Pons (tissue), 1 donor: ENCODE measurements around the gene ACAN.
A peak's percentile ranks its signal among the peaks of the same experiment; 100 is the strongest.

ENCODE experiments used
- DNase-seq: peaks from one replicate; pipeline ENCODE4 v3.0.0-alpha.2; 2016; ENCODE audit warnings: low spot score

Gene ACAN

GRCh38 chr15:88802250-88802990 is 816 bp upstream of the ACAN start:
- DNase-seq = no peak

DNA sequence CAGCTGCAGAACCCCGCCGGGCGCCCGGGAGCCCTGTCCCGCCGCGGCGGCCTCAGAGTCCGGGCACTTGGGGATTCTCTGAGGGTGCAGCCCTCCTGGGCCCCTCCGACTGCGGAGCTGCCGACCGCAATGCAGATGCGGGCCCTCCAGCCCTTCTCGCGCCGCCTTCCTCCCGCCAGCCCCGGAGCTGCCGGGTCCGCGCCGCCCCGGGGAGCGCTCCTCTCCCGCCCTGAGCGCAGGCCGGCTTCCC is 320 bp upstream of the ACAN start:
- DNase-seq = no peak

- no peak for DNase-seq
Measured at GRCh38 chr15:88803920-88804247, 648 bp downstream of the ACAN start.

- no peak for DNase-seq
Measured at GRCh38 chr15:88804257-88804656, 1.0 kb downstream of the ACAN start.

- DNase-seq = no peak
Measured at GRCh38 chr15:88805031-88805780, 2.0 kb downstream of the ACAN start.

DNA sequence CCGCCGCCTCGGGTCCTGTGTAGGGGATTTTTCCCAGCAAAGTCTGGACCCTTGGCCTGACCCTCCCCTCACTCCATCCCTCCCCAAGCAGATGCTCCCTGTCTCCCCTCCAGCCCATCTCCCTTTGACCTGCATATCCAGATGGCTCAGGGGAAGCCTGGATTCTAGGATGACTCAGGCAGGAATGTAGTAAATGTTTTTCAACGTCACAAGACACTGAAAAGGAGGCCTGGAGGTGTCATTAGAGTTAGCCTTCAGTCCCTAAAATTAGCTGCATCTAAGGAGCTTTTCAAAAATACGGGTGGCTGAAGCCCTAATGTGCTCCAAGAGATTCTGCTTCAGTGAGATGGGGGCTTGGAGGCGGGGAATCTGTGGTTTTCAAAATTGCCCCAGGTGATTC is 7.2 kb downstream of the ACAN start:
- DNase-seq = no peak

DNA sequence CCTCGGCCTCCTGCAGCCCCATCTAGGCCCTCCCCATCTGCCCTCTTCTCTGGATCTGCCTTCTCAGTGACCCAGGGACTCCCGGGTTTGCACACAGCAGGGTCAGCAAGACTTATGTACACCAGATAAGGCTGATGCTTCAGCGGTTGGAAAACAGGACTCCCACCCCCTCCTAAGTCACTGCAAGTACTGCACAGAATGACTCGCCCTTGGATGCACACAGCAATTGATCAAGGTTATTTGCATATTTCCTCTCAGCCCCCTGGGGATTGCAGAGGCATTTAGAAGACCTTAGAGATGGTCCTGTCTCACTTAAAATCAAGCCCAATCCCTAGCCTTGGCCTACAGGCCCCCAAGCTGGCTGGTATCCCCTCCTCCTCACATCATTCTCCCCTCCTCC is 8.9 kb downstream of the ACAN start:
- DNase-seq = no peak

DNA sequence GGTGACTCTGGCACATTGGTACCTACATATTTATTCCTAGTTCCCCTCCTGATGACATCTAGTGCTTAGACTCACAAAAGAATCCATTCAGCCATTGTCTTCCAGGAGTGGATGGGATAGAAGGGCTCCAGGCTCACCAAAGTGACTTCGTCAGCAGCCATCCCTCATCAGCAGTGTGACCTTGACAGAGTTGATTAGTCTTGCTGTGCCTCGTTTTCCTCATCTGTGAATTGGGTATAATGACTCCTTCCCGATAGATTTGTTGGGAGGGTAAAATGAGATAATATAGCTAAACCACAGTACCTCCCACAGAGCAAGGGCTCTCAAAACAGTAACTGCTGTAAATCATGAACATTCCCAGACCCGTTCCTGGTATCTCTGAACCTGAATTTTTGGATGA is 10.7 kb downstream of the ACAN start:
- DNase-seq = no peak

DNA sequence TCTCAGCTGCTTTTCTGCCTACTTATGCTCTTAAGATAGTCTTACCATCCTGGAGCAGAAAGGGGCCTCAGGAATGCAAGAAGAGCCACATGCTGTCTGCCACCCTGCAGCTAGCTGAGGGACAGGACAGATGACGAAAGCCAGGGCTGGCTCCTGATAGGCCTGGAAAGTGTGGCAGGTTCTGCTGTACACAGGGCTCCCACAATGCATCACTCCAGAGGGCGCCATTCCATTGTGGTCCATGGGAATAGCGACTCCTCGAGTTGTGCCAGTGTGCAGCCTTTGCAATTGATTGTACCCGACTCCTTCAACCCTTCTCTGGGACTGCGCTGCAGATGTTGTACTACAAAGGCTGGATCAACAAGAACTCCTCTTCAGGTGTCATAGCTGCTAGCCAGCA is 11.2 kb downstream of the ACAN start:
- DNase-seq = no peak

- no peak for DNase-seq
Measured at GRCh38 chr15:88818920-88819319, 15.7 kb downstream of the ACAN start.

GRCh38 chr15:88821993-88822392 is 18.8 kb downstream of the ACAN start:
- DNase-seq = no peak

GRCh38 chr15:88828791-88829190 is 25.6 kb downstream of the ACAN start:
- no peak for DNase-seq

- DNase-seq = no peak
Measured at GRCh38 chr15:88830016-88830415, 26.8 kb downstream of the ACAN start.

DNA sequence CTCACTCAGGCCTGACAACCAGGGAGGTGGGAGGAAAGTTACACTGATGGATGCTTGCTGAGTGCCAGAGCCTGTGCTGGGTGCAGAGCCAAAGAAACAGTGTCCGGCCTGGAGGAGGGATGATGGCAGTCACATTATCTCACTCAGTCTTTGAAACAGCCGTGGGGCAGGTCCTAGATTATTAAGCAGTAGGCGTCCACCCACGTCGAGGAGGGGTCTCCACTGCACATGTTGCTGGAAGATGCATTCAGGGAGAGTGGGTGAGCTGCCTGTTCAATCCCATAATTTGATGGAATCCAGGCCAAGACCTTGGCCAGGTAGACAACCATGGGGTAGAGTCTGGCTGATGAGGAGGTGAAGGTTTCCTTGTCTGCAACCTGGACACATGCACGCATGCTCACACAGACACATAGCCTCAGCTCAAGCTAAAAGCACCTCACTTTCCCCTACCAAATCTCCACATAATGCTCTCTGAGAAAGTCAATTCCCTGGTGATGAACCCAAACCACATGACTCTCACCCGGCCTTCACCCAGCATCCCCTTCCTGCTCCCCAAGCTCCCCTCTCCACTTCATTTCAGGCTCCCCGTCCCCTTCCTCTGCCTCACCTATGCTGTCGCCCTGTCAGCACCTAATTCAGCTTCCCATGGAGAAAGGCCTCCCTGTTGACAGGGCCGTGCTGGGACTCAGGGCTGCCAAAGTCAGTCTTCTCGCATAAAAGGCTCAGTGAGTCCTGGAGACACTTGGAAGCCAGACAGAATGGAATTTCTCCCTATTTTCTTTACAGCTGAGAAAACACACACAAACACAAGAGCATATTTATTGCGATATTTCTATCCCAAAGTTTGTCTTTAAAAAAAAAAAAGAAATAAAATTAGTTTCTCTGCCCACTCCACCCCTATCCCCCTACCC is 29.8 kb downstream of the ACAN start:
- peak; percentile 9 for DNase-seq

GRCh38 chr15:88833731-88834100 is 30.5 kb downstream of the ACAN start:
- peak; percentile 29 for DNase-seq

GRCh38 chr15:88834211-88834812 is 31.1 kb downstream of the ACAN start:
- DNase-seq = peak; percentile 42

- no peak for DNase-seq
Measured at GRCh38 chr15:88835119-88835518, 31.9 kb downstream of the ACAN start.

GRCh38 chr15:88835646-88836045 is 32.4 kb downstream of the ACAN start:
- no peak for DNase-seq

DNA sequence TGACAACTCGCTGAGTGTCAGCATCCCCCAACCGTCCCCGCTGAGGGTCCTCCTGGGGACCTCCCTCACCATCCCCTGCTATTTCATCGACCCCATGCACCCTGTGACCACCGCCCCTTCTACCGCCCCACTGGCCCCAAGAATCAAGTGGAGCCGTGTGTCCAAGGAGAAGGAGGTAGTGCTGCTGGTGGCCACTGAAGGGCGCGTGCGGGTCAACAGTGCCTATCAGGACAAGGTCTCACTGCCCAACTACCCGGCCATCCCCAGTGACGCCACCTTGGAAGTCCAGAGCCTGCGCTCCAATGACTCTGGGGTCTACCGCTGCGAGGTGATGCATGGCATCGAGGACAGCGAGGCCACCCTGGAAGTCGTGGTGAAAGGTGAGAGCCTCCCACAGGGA is 35.4 kb downstream of the ACAN start:
- no peak for DNase-seq

DNA sequence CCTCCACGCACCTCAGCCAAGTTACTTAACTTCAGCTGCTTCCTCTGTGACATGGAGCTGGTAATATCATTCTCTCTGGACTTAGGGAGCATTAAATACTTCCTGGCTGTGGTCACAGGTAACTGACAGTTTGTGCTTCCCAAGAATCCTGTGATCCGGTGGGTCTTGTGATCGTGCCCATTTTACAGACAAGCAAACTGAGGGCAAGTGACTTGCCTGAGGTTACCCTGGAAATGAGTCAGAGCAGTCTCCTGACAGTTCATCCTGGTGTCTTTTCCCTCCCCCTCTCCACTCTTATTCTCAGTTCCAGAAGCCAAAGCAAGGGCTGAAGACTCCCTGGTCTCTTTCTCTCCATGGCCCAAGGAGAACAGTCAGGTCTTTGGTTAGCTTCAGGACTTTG is 35.9 kb downstream of the ACAN start:
- DNase-seq = no peak

- no peak for DNase-seq
Measured at GRCh38 chr15:88839961-88840360, 36.7 kb downstream of the ACAN start.

- no peak for DNase-seq
Measured at GRCh38 chr15:88841236-88841635, 38.0 kb downstream of the ACAN start.

DNA sequence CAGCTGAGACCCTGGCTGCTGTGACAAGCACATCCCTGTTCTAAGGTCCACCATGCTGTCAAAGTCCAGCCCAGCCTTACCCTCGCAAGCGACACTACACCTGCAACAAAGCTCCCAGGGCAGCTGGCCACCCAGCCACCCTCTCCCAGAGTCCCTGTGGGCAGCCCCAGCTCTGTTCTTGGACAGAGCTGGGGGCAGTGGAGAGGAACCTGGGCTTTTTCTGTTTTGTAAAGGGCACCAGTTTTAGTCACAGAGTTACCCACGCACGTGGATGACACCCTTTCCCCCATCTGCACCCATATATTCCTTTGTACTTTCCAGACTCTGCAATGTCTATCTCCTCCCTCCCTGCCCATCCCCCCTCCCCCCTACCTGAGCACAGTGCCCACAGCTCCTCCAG is 38.9 kb downstream of the ACAN start:
- DNase-seq = no peak
